ENCODE measurements around the gene ATP9B.
A peak's percentile ranks its signal among the peaks of the same experiment; 100 is the strongest.

Gene ATP9B

GRCh38 chr18:79382681-79383387 lies 313.6 kb downstream of the ATP9B start:
- DNase-seq (ENCODE audit: low spot score): no peak

DNA sequence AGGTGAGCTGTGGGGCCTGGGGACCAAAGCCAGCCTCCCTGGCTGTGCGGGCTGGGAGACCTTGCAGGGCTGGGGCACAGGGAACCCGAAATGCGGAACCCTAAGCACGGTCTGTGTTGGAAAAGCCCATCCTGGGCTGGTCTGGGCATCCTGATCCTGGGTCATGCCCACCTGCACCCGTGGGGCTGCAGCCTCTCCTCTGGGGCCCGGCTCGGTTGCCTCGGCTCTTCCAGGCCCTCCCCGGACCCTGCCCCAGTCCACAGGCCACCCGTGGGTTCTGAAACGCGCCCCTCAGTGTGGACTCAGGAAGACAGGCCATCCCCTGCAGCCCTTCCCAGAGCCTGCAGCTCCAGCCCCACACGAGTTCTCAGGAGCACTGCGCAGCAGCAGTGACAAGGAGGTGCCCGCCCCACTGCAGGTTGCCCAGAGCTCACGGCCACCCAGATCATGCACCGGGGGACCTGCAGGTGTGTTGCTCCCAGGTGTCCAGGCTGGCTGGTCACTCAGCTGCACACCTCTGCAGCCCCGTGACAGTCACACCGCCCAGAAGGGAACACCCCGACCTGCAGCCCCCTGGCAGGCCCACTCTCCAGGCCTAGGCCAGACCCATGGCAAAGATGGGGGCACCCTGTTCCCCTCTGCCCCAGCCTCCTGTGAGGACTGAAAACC lies 314.3 kb downstream of the ATP9B start:
- no peak for DNase-seq (ENCODE audit: low spot score)

- DNase-seq (ENCODE audit: low spot score): no peak
Observed at GRCh38 chr18:79384151-79384807, 315.1 kb downstream of the ATP9B start.

GRCh38 chr18:79384834-79385233 lies 315.6 kb downstream of the ATP9B start:
- no peak for DNase-seq (ENCODE audit: low spot score)

- no peak for DNase-seq (ENCODE audit: low spot score)
Observed at GRCh38 chr18:79385326-79385707, 316.1 kb downstream of the ATP9B start.

DNA sequence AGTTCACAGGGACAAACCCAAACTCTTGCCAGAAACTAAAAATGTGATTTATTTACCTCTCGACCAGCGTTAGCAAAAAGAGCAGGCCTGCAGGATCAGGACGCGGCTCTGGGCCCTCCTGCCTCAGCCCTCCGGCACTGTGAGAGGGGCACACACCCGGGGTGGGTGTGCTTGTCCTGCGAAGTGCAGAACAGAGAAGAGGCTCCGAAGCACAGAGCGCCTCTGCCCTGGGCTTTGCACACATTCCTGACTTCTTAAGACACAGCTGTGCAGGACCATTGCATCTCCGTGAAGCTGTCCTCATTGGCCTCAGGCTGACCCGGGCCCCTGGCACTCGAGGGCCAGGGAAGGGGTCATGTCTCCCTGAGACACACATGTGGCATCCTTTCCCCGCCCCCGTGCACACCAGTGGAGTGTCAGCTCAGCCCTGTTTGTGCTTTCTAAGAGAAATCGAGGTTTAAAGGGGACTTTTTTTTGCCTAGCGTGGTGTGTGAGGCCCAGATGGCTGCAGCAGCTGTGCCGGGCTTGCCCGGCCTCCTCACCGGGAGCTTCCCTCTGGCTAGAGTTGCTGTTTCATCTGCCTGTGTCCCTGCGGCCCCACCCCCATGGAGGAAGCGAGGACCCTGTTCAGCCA lies 316.6 kb downstream of the ATP9B start:
- no peak for DNase-seq (ENCODE audit: low spot score)

- no peak for DNase-seq (ENCODE audit: low spot score)
Observed at GRCh38 chr18:79386547-79386946, 317.4 kb downstream of the ATP9B start.

DNA sequence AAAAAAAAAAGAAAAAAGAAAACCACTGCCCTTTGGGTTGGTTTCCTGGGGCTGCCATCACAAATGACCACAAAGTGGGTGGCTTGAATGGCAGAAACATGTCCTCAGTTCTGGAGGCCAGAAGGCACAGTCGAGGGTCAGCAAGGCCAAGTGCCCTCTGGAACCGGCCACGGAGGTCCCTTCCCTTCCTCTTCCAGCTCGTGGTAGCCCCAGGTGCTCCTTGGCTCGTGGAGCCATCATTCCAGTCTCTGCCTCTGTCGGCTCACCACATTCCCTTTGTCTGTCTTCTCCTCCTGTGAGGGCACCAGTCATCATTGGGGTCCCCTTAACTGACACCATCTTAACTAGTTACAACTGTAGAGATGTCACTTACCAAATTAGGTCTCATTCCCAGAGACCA lies 318.0 kb downstream of the ATP9B start:
- DNase-seq (ENCODE audit: low spot score): no peak

- no peak for DNase-seq (ENCODE audit: low spot score)
Observed at GRCh38 chr18:79387615-79388014, 318.4 kb downstream of the ATP9B start.

GRCh38 chr18:79388043-79388442 lies 318.8 kb downstream of the ATP9B start:
- no peak for DNase-seq (ENCODE audit: low spot score)

GRCh38 chr18:79389689-79390088 lies 320.5 kb downstream of the ATP9B start:
- DNase-seq (ENCODE audit: low spot score): no peak

- DNase-seq (ENCODE audit: low spot score): no peak
Observed at GRCh38 chr18:79392226-79392625, 323.0 kb downstream of the ATP9B start.

GRCh38 chr18:79393181-79393634 lies 324.0 kb downstream of the ATP9B start:
- no peak for DNase-seq (ENCODE audit: low spot score)

DNA sequence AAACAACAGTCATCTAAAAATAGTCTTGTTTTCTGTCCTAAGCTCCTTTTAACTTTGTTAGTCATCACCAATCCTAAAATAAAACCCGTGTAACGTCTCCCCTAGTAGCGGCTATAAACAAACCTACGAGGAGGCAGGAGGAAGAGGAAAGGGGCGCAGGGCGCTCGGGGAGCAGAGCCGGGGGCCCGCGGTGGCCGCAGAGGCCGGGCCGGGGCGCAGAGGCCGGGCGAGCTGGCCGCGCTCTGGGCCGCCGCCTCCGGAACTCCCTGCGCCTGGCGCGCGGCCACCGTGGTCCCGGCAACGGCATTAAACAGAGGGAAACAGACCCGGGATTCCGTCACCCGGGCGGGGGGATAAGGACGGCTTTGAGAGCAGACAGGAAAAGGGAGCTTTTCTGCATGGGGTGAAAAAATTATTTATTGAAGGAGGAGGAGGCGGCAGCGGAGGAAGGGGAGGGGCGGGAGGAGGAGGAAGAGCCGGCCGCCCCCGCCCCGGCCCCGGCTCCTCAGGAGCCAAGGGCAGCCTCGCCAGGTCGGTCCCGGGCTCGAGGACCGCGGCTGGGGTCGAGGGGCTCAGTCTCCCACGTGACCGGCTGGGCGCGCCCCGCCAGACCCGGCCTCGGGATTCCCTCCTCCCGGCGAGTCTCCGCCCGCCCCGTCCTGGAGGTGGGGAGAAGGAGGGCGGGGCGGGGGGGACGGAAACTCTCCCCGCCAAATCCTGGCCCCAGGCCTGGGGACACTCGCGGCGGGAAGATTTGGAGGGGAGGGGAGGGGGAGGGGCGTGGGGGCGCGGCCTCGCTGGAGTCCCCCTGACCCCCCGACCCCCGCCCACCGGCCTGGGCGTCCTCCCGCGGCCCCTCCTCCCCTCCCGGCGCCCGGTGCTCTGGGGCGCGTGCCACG lies 324.7 kb downstream of the ATP9B start:
- peak; percentile 33 for DNase-seq (ENCODE audit: low spot score)

- DNase-seq (ENCODE audit: low spot score): no peak
Observed at GRCh38 chr18:79394534-79395307, 325.5 kb downstream of the ATP9B start.

- DNase-seq (ENCODE audit: low spot score): no peak
Observed at GRCh38 chr18:79395308-79395640, 326.1 kb downstream of the ATP9B start.

DNA sequence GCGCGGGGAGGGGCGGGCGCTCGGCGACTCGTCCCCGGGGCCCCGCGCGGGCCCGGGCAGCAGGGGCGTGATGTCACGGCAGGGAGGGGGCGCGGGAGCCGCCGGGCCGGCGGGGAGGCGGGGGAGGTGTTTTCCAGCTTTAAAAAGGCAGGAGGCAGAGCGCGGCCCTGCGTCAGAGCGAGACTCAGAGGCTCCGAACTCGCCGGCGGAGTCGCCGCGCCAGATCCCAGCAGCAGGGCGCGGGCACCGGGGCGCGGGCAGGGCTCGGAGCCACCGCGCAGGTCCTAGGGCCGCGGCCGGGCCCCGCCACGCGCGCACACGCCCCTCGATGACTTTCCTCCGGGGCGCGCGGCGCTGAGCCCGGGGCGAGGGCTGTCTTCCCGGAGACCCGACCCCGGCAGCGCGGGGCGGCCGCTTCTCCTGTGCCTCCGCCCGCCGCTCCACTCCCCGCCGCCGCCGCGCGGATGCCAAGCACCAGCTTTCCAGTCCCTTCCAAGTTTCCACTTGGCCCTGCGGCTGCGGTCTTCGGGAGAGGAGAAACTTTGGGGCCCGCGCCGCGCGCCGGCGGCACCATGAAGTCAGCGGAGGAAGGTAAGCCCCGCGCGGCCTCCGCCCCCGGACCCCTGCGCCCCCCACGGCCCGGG lies 326.7 kb downstream of the ATP9B start, which contains the start of gene NFATC1:
Gene NFATC1, plus strand, starts transcription at position 170 of the 644 bp plus-strand sequence. Its CDS starts 295 bp downstream, at position 465.
- peak; percentile 46 for DNase-seq (ENCODE audit: low spot score)

GRCh38 chr18:79396431-79397246 lies 327.4 kb downstream of the ATP9B start:
- DNase-seq (ENCODE audit: low spot score): no peak

DNA sequence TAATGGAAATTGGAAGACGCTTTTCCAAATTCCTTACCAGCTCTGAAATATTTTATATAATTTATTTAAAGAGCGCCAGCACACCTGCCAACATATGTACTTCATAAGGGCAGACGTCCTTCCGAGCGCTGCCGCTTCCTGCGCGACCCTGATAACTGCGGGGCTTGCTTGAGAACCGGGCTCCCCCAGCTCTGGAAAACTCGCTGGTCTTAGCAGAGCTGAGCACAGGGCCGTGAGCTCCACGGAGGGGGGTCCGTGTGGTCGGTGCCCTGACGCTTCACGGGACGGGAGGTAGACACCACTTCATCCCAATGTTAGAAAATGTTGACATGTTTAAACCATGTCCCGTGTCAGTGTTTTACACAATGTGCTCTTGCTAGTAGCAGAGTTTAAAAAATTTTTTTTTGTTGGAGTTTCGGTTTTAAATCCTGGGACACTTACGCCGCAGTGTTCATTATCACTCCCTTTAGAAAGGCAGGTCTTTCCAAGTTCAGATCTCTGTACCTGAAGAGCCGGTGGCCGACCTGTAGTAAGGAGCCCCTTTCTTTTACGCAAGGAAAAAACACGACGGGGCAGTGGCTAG lies 328.1 kb downstream of the ATP9B start:
- DNase-seq (ENCODE audit: low spot score): no peak

Measured in CD4-positive, alpha-beta T cell treated with Interleukin-6 at 100 ng/mL for 8 hours (primary cell).